Endothelial cell of umbilical vein (primary cell): ENCODE measurements around the gene IPPK. TPM values are rescaled to one million over a fixed set of nuclear protein-coding genes. Genes with fewer than 3 reads are reported as not detected.
A peak's percentile ranks its signal among the peaks of the same experiment; 100 is the strongest.

ENCODE experiments used
- BruUV-seq: library from RNA; stranded (reverse); fragments of 400-500 nt; replicated peaks from 2 replicates; lab custom pipeline; 2021; lab: Mats Ljungman, UMichigan
- CTCF ChIA-PET: fragments of 300-600, 350-600 bp; sonication (Branson Sonifier 250); formaldehyde crosslinking; loops from one replicate; lab custom pipeline; 2021; ENCODE audit warnings: antibody characterized with exemption, inconsistent platforms; lab: Charles Lee
- POLR2A ChIA-PET: fragments of 300-600, 350-600 bp; sonication (Branson Sonifier 250); formaldehyde crosslinking; loops from one replicate; lab custom pipeline; 2021; ENCODE audit warnings: antibody characterized with exemption, inconsistent platforms; lab: Charles Lee
- DNase-seq: peaks from one replicate; pipeline ENCODE4 v3.0.0-alpha.2; 2011; ENCODE audit warnings: low read depth, low spot score
- FAIRE-seq: peaks from 2 replicates; lab custom pipeline; 2011; peaks lifted over from hg19 to GRCh38; lab: Jason Lieb, UNC
- H2AFZ ChIP-seq: 2 replicates; pipeline ENCODE4 v1.6.0; 2012; ENCODE audit warnings: low read depth, low read length, control low read depth, inconsistent platforms
- H3K27ac ChIP-seq: 2 replicates; pipeline ENCODE4 v1.5.1; 2011; ENCODE audit warnings: low read depth, mild to moderate bottlenecking, control low read depth, low read length, moderate library complexity; ENCODE audit not compliant: insufficient read depth
- H3K27me3 ChIP-seq, 2 experiments: 2 replicates each; pipeline versions ENCODE4 v1.6.0 to v1.6.1; 2011; ENCODE audit warnings: low read length in 2 of 2, mixed read lengths in 1 of 2; ENCODE audit not compliant: control insufficient read depth in 2 of 2, insufficient read depth in 2 of 2
- H3K36me3 ChIP-seq, 2 experiments: 2 replicates in 1 of 2; 3 replicates in 1 of 2; pipeline ENCODE4 v1.5.1; 2011; ENCODE audit warnings: low read length in 2 of 2, mild to moderate bottlenecking in 1 of 2, moderate library complexity in 1 of 2; ENCODE audit not compliant: control insufficient read depth in 2 of 2, insufficient read depth in 2 of 2; ENCODE audit errors: extremely low read depth in 1 of 2
- H3K4me1 ChIP-seq: 3 replicates; pipeline ENCODE4 v1.5.1; 2011; ENCODE audit warnings: mild to moderate bottlenecking, low read length; ENCODE audit not compliant: control insufficient read depth, insufficient read depth; ENCODE audit errors: extremely low read depth
- H3K4me2 ChIP-seq: 2 replicates; pipeline ENCODE4 v1.6.1; 2011; ENCODE audit warnings: low read length, control low read depth, mixed read lengths; ENCODE audit not compliant: insufficient read depth
- H3K4me3 ChIP-seq, 3 experiments: fragments of 200-600 bp in 1 of 3; sonication (generic), shearing (Covaris generic) in 1 of 3; replicated peaks in 1 of 3; 2 replicates each; pipeline ENCODE4 v1.5.1; 2011 to 2016; ENCODE audit warnings: control low read depth in 3 of 3, low read length in 3 of 3, mild to moderate bottlenecking in 2 of 3, inconsistent platforms in 1 of 3, low read depth in 1 of 3, moderate library complexity in 1 of 3; ENCODE audit not compliant: insufficient read depth in 1 of 3
- H3K79me2 ChIP-seq: 2 replicates; pipeline ENCODE4 v1.6.0; 2012; ENCODE audit warnings: low read length, inconsistent platforms; ENCODE audit not compliant: control insufficient read depth, insufficient read depth
- H3K9ac ChIP-seq: replicated peaks from 2 replicates; pipeline ENCODE3; 2011; ENCODE audit warnings: low read length, control low read depth; ENCODE audit not compliant: insufficient read depth; ENCODE audit errors: extremely low read depth
- H3K9me1 ChIP-seq: replicated peaks from 3 replicates; pipeline ENCODE4 v1.6.0; 2011; ENCODE audit warnings: mild to moderate bottlenecking, low read length; ENCODE audit not compliant: control insufficient read depth, insufficient read depth; ENCODE audit errors: extremely low read depth
- H3K9me3 ChIP-seq: replicated peaks from 2 replicates; pipeline ENCODE4 v1.5.1; 2012; ENCODE audit warnings: low read length, inconsistent platforms; ENCODE audit not compliant: control insufficient read depth, insufficient read depth
- H4K20me1 ChIP-seq: replicated peaks from 2 replicates; pipeline ENCODE3; 2011; ENCODE audit warnings: mild to moderate bottlenecking, low read length; ENCODE audit not compliant: control insufficient read depth, insufficient read depth; ENCODE audit errors: extremely low read depth
- CTCF ChIP-seq, 2 donors: IDR thresholded peaks; 1 replicate in 1 of 2; 2 replicates in 1 of 2; pipeline ENCODE4 v1.5.1; 2011; ENCODE audit warnings: low read length in 2 of 2, mild to moderate bottlenecking in 2 of 2, moderate library complexity in 2 of 2, control low read depth in 1 of 2, inconsistent platforms in 1 of 2, low read depth in 1 of 2; ENCODE audit not compliant: insufficient read depth in 1 of 2; ENCODE audit errors: extremely low read depth in 1 of 2
- MAX ChIP-seq: IDR thresholded peaks from 2 replicates; pipeline ENCODE4 v1.6.1; 2011; ENCODE audit not compliant: insufficient read depth, insufficient read length
- dilution Hi-C: fragments of 300-500 bp; cut with MboI; formaldehyde crosslinking; loops from one replicate; pipeline ENCODE4 v1.15.0; 2019; ENCODE audit warnings: low sequenced_read_pairs; ENCODE audit not compliant: extremely low pct_ligation_motif_present
- intact Hi-C: fragments of 100-400 bp; cut with micrococcal nuclease; formaldehyde crosslinking; loops from one replicate; pipeline ENCODE4 v1.10.0; 2022
- polyA plus RNA-seq, 4 experiments: library from polyadenylated mRNA; depleted of rRNA in 3 of 4; stranded (reverse) in 3 of 4; unstranded in 1 of 4; fragments of >200 nt; gene quantifications; 2 replicates each; pipeline versions ENCODE4 v1.2.1 to v1.2.3, GENCODE V29; 2011 to 2012; ENCODE audit warnings: missing spikeins in 1 of 4
- total RNA-seq: library from RNA; stranded (reverse); gene quantifications from 2 replicates; pipeline ENCODE4 v1.2.3, GENCODE V29; 2021

Gene IPPK
- total and polyA plus RNA-seq, 2 donors (not counting 3 experiments of a cell fraction or from before 2014, with no cell fraction given), result 14.0 to 28.0 TPM

- dilution Hi-C loops, result no loop called here
- Histone ChIP-seq H3K27ac (no peak overlapping the region), H3K27me3 (no peaks in the 10 kb centered on the region), H4K20me1 (no peaks in the 10 kb centered on the region), H3K4me1 (no peaks in the 10 kb centered on the region), H3K9me1 (no peaks in the 10 kb centered on the region), H3K9me3 (no peaks in the 10 kb centered on the region), H3K4me3 (no peak overlapping the region), H3K36me3 (peaks cover 8 to 30% of the 10 kb centered on the region in 2 experiments), H3K4me2 (no peak overlapping the region), H3K79me2 (no peaks in the 10 kb centered on the region), H2AFZ (no peak overlapping the region), H3K9ac (no peak overlapping the region)
- POLR2A ChIA-PET, result no interaction called here
- no peak for TF ChIP-seq MAX
- peak; percentile 98 for TF ChIP-seq CTCF (IDR thresholded peaks at IDR 0.05; ENCODE audit: extremely low read depth in 1 of 2, insufficient read depth in 1 of 2, low read depth in 1 of 2, low read length in 2 of 2)
- CTCF ChIA-PET, result interaction anchor here (0.9 to 4.0 kb wide), 10 partner anchors 18 to 500 kb away, joined by 3 to 26 read pairs (median 4); partner anchors contain the start of gene IPPK
- BruUV-seq, result no TSS peak
- intact Hi-C loops, result loop anchor here (1.0 to 10.0 kb wide), 9 partner anchors 133 to 501 kb away; partner anchors contain the start of gene IARS1
- DNase-seq (peak; percentile 78), FAIRE-seq (peak; percentile 92)
These were observed 35.0 kb downstream of the IPPK start for GRCh38 chr9:92634712-92635605.
